Upper lobe of left lung (tissue), 4 donors: Measurements from ENCODE around the gene SH3PXD2A.

Experiments
- EP300 ChIP-seq, 4 donors: sonication (generic); formaldehyde crosslinking; IDR thresholded peaks; one replicate each; pipeline ENCODE4 v1.5.1; 2017; ENCODE audit warnings: antibody characterized with exemption in 4 of 4, control low read depth in 2 of 4
- POLR2A ChIP-seq, 4 donors: fragments of 450-650 bp; IDR thresholded peaks; one replicate each; pipeline ENCODE4 v1.5.1; 2016 to 2017; ENCODE audit warnings: antibody characterized with exemption in 4 of 4, mild to moderate bottlenecking in 2 of 4
- POLR2AphosphoS5 ChIP-seq, 2 donors: sonication (generic); formaldehyde crosslinking; IDR thresholded peaks; one replicate each; pipeline ENCODE4 v1.5.1; 2017; ENCODE audit warnings: antibody characterized with exemption in 2 of 2
- TF ChIP-seq, protein P1 (sequence below), 6 experiments: fragments of 450-650 bp in 4 of 6; fragments of 200-600 bp in 2 of 6; sonication (generic) in 2 of 6; IDR thresholded peaks; one replicate each; pipeline ENCODE4 v1.5.1; 2016 to 2019; ENCODE audit warnings: antibody characterized with exemption in 6 of 6

DNA sequence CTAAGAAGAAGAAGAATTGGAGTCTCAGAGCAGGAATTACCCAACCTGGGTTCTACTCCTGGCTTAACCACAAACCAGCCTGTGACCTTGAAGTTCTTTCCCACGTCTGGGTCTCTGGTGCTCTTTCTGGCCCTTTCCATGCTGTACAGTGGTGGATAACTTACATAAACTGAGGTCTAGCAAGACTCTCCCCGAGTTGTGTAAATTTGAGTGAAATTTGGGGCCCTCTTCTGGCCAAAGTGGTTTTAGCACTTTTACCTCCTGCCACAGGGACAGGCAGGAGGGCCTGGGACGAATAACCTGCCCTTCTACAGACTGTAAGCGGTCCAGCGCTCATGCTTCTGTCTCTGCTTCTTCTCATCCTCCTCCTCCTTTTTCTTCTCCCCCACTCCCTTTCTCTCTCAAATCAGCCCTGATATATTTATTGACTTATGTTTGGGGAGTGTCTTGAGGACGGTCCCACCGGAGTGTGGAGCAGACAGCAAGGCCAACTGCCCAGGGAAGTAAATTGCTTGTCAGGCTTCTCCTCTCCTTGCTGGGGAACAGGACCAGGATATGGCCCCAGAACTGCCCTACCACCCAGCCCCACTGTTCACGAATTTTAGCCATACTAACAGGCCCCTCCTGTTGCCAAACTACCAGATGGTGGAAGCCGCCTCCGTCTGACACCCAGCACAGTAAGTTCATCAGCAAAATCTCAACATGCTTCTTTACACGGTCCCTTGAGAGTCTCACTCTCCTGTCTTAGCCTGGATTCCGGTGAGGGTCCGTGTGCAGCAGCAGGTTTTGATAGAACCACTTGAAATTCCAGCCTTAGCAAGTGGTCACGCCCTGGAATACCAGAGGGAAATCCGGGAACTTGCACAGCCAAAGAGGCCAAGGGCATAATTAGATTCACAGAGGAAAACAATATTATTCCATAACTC lies 4.0 kb upstream of the SH3PXD2A start:
- no peak for TF ChIP-seq EP300 (IDR thresholded peaks at IDR 0.05)
- TF ChIP-seq, protein P1, sequence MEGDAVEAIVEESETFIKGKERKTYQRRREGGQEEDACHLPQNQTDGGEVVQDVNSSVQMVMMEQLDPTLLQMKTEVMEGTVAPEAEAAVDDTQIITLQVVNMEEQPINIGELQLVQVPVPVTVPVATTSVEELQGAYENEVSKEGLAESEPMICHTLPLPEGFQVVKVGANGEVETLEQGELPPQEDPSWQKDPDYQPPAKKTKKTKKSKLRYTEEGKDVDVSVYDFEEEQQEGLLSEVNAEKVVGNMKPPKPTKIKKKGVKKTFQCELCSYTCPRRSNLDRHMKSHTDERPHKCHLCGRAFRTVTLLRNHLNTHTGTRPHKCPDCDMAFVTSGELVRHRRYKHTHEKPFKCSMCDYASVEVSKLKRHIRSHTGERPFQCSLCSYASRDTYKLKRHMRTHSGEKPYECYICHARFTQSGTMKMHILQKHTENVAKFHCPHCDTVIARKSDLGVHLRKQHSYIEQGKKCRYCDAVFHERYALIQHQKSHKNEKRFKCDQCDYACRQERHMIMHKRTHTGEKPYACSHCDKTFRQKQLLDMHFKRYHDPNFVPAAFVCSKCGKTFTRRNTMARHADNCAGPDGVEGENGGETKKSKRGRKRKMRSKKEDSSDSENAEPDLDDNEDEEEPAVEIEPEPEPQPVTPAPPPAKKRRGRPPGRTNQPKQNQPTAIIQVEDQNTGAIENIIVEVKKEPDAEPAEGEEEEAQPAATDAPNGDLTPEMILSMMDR (IDR thresholded peaks at IDR 0.05) = peak; percentile 47 to 77 (median 70)
- no peak for TF ChIP-seq POLR2AphosphoS5 (IDR thresholded peaks at IDR 0.05)
- no peak for TF ChIP-seq POLR2A (IDR thresholded peaks at IDR 0.05)
